GM12874 (cell line): Measurements from ENCODE around the gene NFIL3.
A peak's percentile ranks its signal among the peaks of the same experiment; 100 is the strongest.

Source experiments
- CTCF ChIP-seq: IDR thresholded peaks from 2 replicates; pipeline ENCODE4 v1.5.1; 2011; ENCODE audit warnings: low read depth, mild to moderate bottlenecking, control low read depth, low read length, moderate library complexity; ENCODE audit not compliant: insufficient read depth

NFIL3 gene

GRCh38 chr9:91427873-91428272 is 4.2 kb upstream of the NFIL3 start:
- TF ChIP-seq CTCF, result no peak

DNA sequence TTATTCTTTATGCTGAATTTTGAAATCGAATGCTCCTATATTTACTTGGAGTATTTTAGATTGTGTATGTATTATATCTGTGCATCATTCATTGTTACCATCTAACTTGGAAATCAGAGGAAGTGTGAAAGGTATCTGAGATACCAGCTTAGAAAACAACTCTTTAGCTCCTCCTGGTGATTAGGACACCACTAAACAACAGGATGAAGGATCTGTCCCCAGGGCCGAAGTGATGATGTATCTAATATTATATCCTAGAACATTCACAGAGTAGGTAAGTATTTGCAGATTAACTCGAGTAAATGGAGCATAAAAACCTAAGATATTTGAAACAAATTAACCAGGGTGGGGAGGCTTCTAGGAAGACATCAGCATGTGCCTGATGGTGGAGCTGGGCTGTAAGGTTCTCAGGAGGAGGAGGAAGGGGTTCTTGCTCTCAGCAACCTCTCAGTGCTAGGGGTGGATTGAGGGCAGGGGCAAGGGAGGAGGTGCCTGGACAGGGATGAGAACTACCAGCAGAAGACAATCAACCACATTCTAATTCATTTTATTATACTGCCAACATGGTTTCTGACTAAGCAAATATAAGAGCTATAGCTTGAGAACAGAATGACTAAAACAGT is 2.6 kb upstream of the NFIL3 start:
- peak; percentile 23; the same call in 1 of the 2 replicates for TF ChIP-seq CTCF

DNA sequence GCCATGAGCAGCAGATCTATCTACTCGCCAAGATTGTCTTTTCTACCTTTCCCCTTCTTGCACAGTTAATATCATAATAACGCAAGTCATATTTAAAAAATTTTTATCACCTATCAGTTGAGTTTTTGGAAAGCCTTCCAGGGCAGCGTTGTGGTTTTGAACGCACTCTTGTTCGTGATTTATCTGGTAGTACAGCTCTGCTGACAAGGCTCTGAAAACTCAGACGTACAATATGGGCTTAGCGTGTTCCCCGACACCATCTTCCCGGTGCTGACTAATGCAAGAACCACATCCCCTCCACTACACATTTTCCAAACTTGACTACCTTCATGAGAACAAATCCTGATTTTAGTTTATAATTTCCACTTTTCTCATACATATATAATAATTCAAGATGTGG is 1.6 kb upstream of the NFIL3 start:
- TF ChIP-seq CTCF, result no peak

- no peak for TF ChIP-seq CTCF
Observed at GRCh38 chr9:91424403-91425176, 958 bp upstream of the NFIL3 start.

DNA sequence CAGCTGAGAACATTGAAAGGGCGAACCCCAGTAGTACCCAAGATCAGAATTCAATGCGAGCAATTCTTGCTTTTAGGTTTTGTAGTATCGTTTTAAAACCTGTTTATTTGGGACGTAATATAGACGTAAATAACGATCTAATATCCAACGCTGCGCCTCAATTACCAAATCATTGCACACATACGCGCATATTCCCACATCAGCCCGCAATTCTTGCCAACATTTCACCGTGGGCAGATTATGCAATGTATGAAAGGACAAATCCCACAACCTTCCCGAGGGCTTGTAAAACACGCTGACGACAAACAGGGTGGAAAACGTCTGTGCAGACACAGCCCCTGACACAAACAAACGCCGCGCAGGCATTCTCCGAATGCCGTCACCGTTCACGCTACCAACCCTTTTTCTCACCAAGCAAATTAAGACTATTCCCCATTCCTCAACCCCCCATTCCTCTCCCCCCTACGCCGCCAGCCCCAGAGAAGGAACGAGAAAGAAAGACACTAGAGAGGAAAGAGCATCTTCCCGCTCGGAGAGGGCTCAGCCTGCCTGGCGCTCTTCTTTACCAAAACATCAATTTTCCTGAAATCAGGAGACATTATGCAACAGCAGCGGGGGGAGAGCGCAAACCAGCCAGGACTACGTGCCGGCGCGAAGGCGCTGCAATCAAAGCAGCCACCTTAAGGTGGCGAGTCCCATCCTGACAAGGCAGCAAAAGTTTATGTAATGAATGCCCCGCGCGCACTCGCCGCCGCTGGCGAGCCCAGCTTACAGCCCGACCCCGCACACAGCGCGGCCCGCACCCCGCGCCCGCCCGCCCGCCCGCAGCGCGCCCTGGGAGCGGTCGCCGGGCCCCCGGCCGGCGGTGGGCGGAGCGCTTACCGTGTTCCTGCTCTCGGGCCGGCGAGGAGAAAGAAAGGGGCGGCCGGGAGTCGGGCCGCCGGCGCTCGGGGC is 597 bp downstream of the NFIL3 start:
- peak; percentile 58 for TF ChIP-seq CTCF

GRCh38 chr9:91421971-91422757 is 1.5 kb downstream of the NFIL3 start:
- TF ChIP-seq CTCF, result no peak
